ENCODE measurements around the gene OR2W1.

DNA sequence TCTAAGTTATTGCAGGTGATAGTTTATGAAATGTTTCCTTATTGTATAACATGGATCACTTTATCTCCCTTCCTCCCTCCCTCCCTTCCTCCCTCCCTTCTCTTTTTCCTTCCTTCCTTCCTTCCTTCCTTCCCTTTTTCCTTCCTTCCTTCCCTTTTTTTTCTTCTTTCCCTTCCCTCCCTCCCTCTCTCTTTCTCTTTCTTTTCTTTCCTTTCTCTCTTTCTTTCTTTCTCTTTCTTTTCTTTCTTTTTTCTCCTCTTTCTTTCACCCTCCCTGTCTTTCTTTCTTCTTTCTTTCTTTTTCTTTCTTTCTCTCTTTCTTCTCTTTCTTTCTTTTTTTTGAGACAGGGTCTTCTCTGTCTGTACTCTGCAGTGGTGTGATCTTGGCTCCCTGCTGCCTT is 36.3 kb upstream of the OR2W1 start:
- no peak for TF ChIP-seq POLR2A (IDR thresholded peaks at IDR 0.05)
- no peak for TF ChIP-seq CTCF (IDR thresholded peaks at IDR 0.05)
